IPS DF 6.9 (cell line): Measurements from ENCODE around the gene ARID4B.

Source experiments
- DNase-seq: peaks from one replicate; pipeline ENCODE4 v3.0.0-alpha.2; 2013; ENCODE audit warnings: low read depth, low spot score
- H3K27ac ChIP-seq: one replicate; pipeline ENCODE4 v1.5.1; 2013; ENCODE audit warnings: low read length, control low read depth
- H3K27me3 ChIP-seq: 2 replicates; pipeline ENCODE4 v1.6.1; 2013; ENCODE audit warnings: mild to moderate bottlenecking, low read length; ENCODE audit not compliant: control insufficient read depth, insufficient read depth
- H3K36me3 ChIP-seq: 2 replicates; pipeline ENCODE4 v1.6.1; 2013; ENCODE audit warnings: low read length; ENCODE audit not compliant: control insufficient read depth, insufficient read depth
- H3K4me1 ChIP-seq: 2 replicates; pipeline ENCODE4 v1.6.1; 2013; ENCODE audit warnings: low read length; ENCODE audit not compliant: control insufficient read depth, insufficient read depth
- H3K4me3 ChIP-seq: 2 replicates; pipeline ENCODE4 v1.5.1; 2013; ENCODE audit warnings: mild to moderate bottlenecking, low read length
- H3K9me3 ChIP-seq: 2 replicates; pipeline ENCODE4 v1.6.1; 2013; ENCODE audit warnings: low read length, inconsistent platforms; ENCODE audit not compliant: control insufficient read depth, insufficient read depth
- WGBS: extraction: QIAGEN DNeasy Blood & Tissue Kit; methylation state at CpG from one replicate; pipeline ENCODE4 v1.1.7; 2013; ENCODE audit warnings: mixed read lengths, missing lambda C conversion rate; ENCODE audit not compliant: insufficient read length, insufficient coverage; 5-methylcytosine and 5-hydroxymethylcytosine counted together

Gene ARID4B

GRCh38 chr1:235253219-235253962, 74.6 kb downstream of the ARID4B start:
- H3K4me3 ChIP-seq, result no peak overlapping the region
- no peaks in the 10 kb centered on the region for H3K9me3 ChIP-seq
- WGBS, result no CpG with 5 or more reads among the region's 2 CpGs
- H3K27ac ChIP-seq, result no peak overlapping the region
- DNase-seq, result peak; percentile 41
- no peaks in the 10 kb centered on the region for H3K4me1 ChIP-seq
- H3K27me3 ChIP-seq, result no peaks in the 10 kb centered on the region
- H3K36me3 ChIP-seq, result no peaks in the 10 kb centered on the region

GRCh38 chr1:235250430-235250829, 77.5 kb downstream of the ARID4B start:
- H3K4me1 ChIP-seq, result no peaks in the 10 kb centered on the region
- no peaks in the 10 kb centered on the region; the same call in 1 of the 2 replicates for H3K36me3 ChIP-seq
- H3K27ac ChIP-seq, result no peak overlapping the region
- no peak overlapping the region for H3K4me3 ChIP-seq
- no peak for DNase-seq
- WGBS, result no CpG with 5 or more reads among the region's 3 CpGs
- no peaks in the 10 kb centered on the region for H3K9me3 ChIP-seq
- no peaks in the 10 kb centered on the region for H3K27me3 ChIP-seq

- Histone ChIP-seq H3K36me3 (no peaks in the 10 kb centered on the region; the same call in 1 of the 2 replicates), H3K4me1 (no peaks in the 10 kb centered on the region), H3K27me3 (no peaks in the 10 kb centered on the region), H3K27ac (no peak overlapping the region), H3K4me3 (no peak overlapping the region), H3K9me3 (no peaks in the 10 kb centered on the region)
- no peak for DNase-seq
- no CpG with 5 or more reads among the region's 2 CpGs for WGBS
Observed at GRCh38 chr1:235246022-235246948, 81.7 kb downstream of the ARID4B start.

GRCh38 chr1:235244974-235245592, 82.9 kb downstream of the ARID4B start:
- DNase-seq, result no peak
- H3K4me3 ChIP-seq, result no peak overlapping the region
- no peaks in the 10 kb centered on the region; the same call in 1 of the 2 replicates for H3K36me3 ChIP-seq
- no peaks in the 10 kb centered on the region for H3K9me3 ChIP-seq
- WGBS, result no CpG with 5 or more reads among the region's 9 CpGs
- no peaks in the 10 kb centered on the region for H3K27me3 ChIP-seq
- H3K27ac ChIP-seq, result no peak overlapping the region
- H3K4me1 ChIP-seq, result no peaks in the 10 kb centered on the region

- H3K27ac ChIP-seq, result no peak overlapping the region
- H3K4me1 ChIP-seq, result no peaks in the 10 kb centered on the region
- no peak overlapping the region for H3K4me3 ChIP-seq
- H3K27me3 ChIP-seq, result no peaks in the 10 kb centered on the region
- DNase-seq, result no peak
- no peaks in the 10 kb centered on the region for H3K9me3 ChIP-seq
- H3K36me3 ChIP-seq, result no peaks in the 10 kb centered on the region
Observed at GRCh38 chr1:235240960-235241359, 87.0 kb downstream of the ARID4B start.

GRCh38 chr1:235239851-235240250, 88.1 kb downstream of the ARID4B start:
- Histone ChIP-seq H3K9me3 (no peaks in the 10 kb centered on the region), H3K27me3 (no peaks in the 10 kb centered on the region), H3K4me3 (no peak overlapping the region), H3K36me3 (no peaks in the 10 kb centered on the region), H3K27ac (no peak overlapping the region), H3K4me1 (no peaks in the 10 kb centered on the region)
- WGBS, result no CpG with 5 or more reads among the region's 2 CpGs
- no peak for DNase-seq

DNA sequence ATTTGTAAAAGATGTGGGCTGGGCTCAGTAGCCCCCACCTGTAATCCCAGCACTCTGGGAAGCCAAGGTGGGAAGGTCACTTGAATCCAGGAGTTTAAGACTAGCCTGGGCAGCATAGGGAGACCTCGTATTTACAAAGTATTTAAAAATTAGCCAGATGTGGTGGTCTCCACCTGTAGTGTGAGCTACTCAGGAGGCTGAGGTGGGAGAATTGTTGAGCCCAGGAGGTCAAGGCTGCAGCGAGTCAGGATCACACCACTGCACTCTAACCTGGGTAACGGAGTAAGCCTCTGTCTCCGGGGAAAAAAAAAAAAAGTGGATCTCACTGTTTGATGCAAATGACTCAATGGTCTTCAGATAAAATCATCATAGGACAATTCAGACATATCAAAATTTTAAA, 89.4 kb downstream of the ARID4B start:
- no peaks in the 10 kb centered on the region for H3K9me3 ChIP-seq
- H3K27ac ChIP-seq, result no peak overlapping the region
- no CpG with 5 or more reads among the region's 4 CpGs for WGBS
- H3K36me3 ChIP-seq, result no peaks in the 10 kb centered on the region
- H3K4me3 ChIP-seq, result no peak overlapping the region
- no peaks in the 10 kb centered on the region for H3K4me1 ChIP-seq
- DNase-seq, result no peak
- H3K27me3 ChIP-seq, result no peaks in the 10 kb centered on the region

DNA sequence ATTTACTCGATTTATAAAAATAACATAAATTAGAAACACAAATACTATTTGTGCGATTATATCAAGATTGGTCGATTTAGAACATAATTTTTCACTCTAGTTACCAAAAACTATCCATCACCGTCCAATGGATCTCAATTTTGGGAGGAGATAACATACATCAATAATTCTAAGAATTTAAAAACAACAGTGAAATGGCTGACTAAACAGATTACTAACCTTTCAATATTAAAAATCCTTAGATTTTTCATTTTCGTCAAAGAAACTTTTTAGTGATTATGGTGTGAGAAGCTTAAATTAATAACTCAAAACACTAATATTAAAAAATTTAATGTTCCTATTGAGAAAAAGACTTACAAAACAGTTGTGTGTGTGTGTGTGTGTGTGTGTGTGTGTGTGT, 91.9 kb downstream of the ARID4B start:
- no peaks in the 10 kb centered on the region for H3K4me1 ChIP-seq
- H3K27me3 ChIP-seq, result no peaks in the 10 kb centered on the region
- WGBS, result no CpG with 5 or more reads among the region's 5 CpGs
- DNase-seq, result no peak
- H3K9me3 ChIP-seq, result no peaks in the 10 kb centered on the region
- H3K36me3 ChIP-seq, result no peaks in the 10 kb centered on the region
- no peak overlapping the region for H3K27ac ChIP-seq
- H3K4me3 ChIP-seq, result no peak overlapping the region

GRCh38 chr1:235229868-235230267, 98.1 kb downstream of the ARID4B start:
- WGBS, result no CpG with 5 or more reads among the region's 2 CpGs
- H3K36me3 ChIP-seq, result peaks cover 3% of the 10 kb centered on the region; the same call in 1 of the 2 replicates

GRCh38 chr1:235227414-235227813, 100.6 kb downstream of the ARID4B start:
- WGBS, result 100% methylated on average over 1 of the region's 1 CpG
- Histone ChIP-seq H3K9me3 (no peaks in the 10 kb centered on the region), H3K27ac (no peak overlapping the region), H3K4me3 (no peak overlapping the region), H3K36me3 (peaks cover 3% of the 10 kb centered on the region; the same call in 1 of the 2 replicates), H3K27me3 (no peaks in the 10 kb centered on the region), H3K4me1 (no peaks in the 10 kb centered on the region)
- no peak for DNase-seq

More at GRCh38 chr1:235229868-235230267, 98.1 kb downstream of the ARID4B start:
- no peak overlapping the region for H3K27ac ChIP-seq
- no peaks in the 10 kb centered on the region for H3K27me3 ChIP-seq
- H3K4me3 ChIP-seq, result no peak overlapping the region
- no peak for DNase-seq
- H3K9me3 ChIP-seq, result no peaks in the 10 kb centered on the region
- H3K4me1 ChIP-seq, result no peaks in the 10 kb centered on the region
